WERI-Rb-1 (cell line): Measurements from ENCODE around the gene SMIM24.

Experiments
- DNase-seq: peaks from one replicate; pipeline ENCODE4 v3.0.0-alpha.2; 2020
- H3K27ac ChIP-seq: fragments of 250-450 bp; sonication (Bioruptor Pico); 2 replicates; pipeline ENCODE4 v1.5.1; 2020; ENCODE audit warnings: mild to moderate bottlenecking, moderate library complexity
- H3K27me3 ChIP-seq: fragments of 250-450 bp; sonication (Bioruptor Pico); 2 replicates; pipeline ENCODE4 v1.5.1; 2021; ENCODE audit warnings: mild to moderate bottlenecking, low read depth, moderate library complexity; ENCODE audit not compliant: insufficient read depth, severe bottlenecking
- H3K36me3 ChIP-seq: fragments of 250-450 bp; sonication (Bioruptor Pico); 2 replicates; pipeline ENCODE4 v1.5.1; 2020; ENCODE audit warnings: mild to moderate bottlenecking, moderate library complexity
- H3K4me3 ChIP-seq: 2 replicates; pipeline ENCODE4 v1.5.1; 2011; ENCODE audit warnings: low read depth, mild to moderate bottlenecking, control low read depth, low read length
- H3K9me3 ChIP-seq: fragments of 250-450 bp; sonication (Bioruptor Pico); 2 replicates; pipeline ENCODE4 v1.5.1; 2021; ENCODE audit warnings: mild to moderate bottlenecking, moderate library complexity; ENCODE audit not compliant: severe bottlenecking
- CTCF ChIP-seq: IDR thresholded peaks from 2 replicates; pipeline ENCODE4 v1.5.1; 2011; ENCODE audit warnings: low read depth, mild to moderate bottlenecking, control low read depth, inconsistent platforms, low read length

SMIM24 gene

GRCh38 chr19:3506384-3507340, 26.3 kb upstream of the SMIM24 start:
- H3K27ac ChIP-seq: peak overlapping the region; percentile 85
- H3K9me3 ChIP-seq: no peaks in the 10 kb centered on the region
- no peak for DNase-seq
- peaks cover 38% of the 10 kb centered on the region for H3K36me3 ChIP-seq
- H3K27me3 ChIP-seq: no peaks in the 10 kb centered on the region
- no peak for TF ChIP-seq CTCF
- H3K4me3 ChIP-seq: peak overlapping the region; percentile 79

GRCh38 chr19:3505598-3506383, 25.5 kb upstream of the SMIM24 start, which contains the start of gene FZR1:
Gene FZR1 (plus strand): TSS chr19:3506311. CDS start chr19:3522990, 16,679 bp downstream.
- TF ChIP-seq CTCF: no peak
- peak within 1 kb of the TSS; percentile 89 for H3K27ac ChIP-seq
- DNase-seq: peak; percentile 99
- no peaks in the 10 kb centered on the region for H3K9me3 ChIP-seq
- no peaks in the 10 kb centered on the region for H3K27me3 ChIP-seq
- peak within 1 kb of the TSS; percentile 79 for H3K4me3 ChIP-seq
- peaks cover 31% of the 10 kb centered on the region for H3K36me3 ChIP-seq

GRCh38 chr19:3504735-3505134, 24.4 kb upstream of the SMIM24 start:
- H3K9me3 ChIP-seq: no peaks in the 10 kb centered on the region
- H3K4me3 ChIP-seq: no peak overlapping the region
- H3K27me3 ChIP-seq: no peaks in the 10 kb centered on the region
- peak overlapping the region; percentile 89; the same call in 1 of the 2 replicates for H3K27ac ChIP-seq
- no peak for DNase-seq
- peaks cover 20% of the 10 kb centered on the region for H3K36me3 ChIP-seq
- TF ChIP-seq CTCF: no peak

- no peak for DNase-seq
- TF ChIP-seq CTCF: no peak
- H3K27me3 ChIP-seq: no peaks in the 10 kb centered on the region
- no peak overlapping the region for H3K27ac ChIP-seq
- H3K9me3 ChIP-seq: no peaks in the 10 kb centered on the region
- no peak overlapping the region for H3K4me3 ChIP-seq
- H3K36me3 ChIP-seq: peaks cover 4% of the 10 kb centered on the region
Measured at GRCh38 chr19:3503036-3503572, 22.8 kb upstream of the SMIM24 start.

GRCh38 chr19:3501780-3502179, 21.5 kb upstream of the SMIM24 start:
- Histone ChIP-seq H3K27me3 (no peaks in the 10 kb centered on the region), H3K27ac (no peak overlapping the region), H3K4me3 (no peak overlapping the region), H3K36me3 (no peaks in the 10 kb centered on the region), H3K9me3 (no peaks in the 10 kb centered on the region)
- no peak for TF ChIP-seq CTCF
- no peak for DNase-seq
